HG03378 (cell line): ENCODE results near the gene MAGI2.
"Not testable (repeated sequence)": the region's sequence is repeated elsewhere in the genome, so short reads cannot be mapped to it uniquely, and the experiment has no call there.

Source experiments
- ATAC-seq: cut with Tn5 transposase; IDR thresholded peaks from one replicate; pipeline ENCODE4 v1.9.1; 2021; ENCODE audit warnings: mild to moderate bottlenecking, moderate library complexity; ENCODE audit not compliant: unreplicated experiment

The MAGI2 gene

DNA sequence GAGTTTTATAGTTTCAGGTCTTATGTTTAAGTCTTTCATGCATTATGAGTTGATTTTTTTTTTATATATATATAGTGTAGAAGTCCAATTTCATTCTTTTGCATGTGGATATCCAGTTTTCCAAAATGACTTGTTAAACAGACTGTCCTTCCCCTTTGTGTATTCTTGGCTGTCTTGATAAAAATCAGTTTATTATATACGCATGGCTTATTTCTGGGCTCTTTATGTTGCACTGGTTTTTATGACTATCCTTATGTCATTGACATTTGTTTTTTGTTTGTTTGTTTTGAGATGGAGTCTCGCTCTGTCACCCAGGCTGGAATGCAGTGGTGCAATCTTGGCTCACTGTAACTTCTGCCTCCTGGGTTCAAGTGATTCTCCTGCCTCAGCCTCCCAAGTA lies 485.9 kb downstream of the MAGI2 start:
- not testable (repeated sequence) for ATAC-seq

DNA sequence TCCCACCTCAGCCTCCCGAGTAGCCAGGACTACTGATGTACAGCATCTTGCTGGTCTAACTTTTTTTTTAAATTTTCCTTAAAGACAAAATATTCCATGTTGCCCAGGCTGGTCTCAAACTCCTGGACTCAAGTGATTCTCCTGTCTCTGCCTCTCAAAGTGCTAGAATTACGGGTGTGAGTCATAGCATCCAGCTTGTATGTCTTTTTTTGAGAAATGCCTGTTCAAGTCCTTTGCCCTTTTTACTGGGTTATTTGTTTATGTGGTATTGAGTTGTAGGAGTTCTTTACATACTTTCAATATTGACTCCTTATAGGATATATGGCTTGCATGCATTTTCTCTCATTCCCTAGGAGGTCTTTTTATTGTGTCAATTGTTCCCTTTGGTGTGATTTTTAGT lies 486.4 kb downstream of the MAGI2 start:
- ATAC-seq = no peak

- ATAC-seq = no peak
These were observed 494.0 kb downstream of the MAGI2 start for GRCh38 chr7:78959477-78959876.

- ATAC-seq = no peak
These were observed 498.1 kb downstream of the MAGI2 start for GRCh38 chr7:78955329-78955728.

GRCh38 chr7:78953726-78954363 lies 499.6 kb downstream of the MAGI2 start:
- ATAC-seq = no peak

GRCh38 chr7:78953090-78953489 lies 500.4 kb downstream of the MAGI2 start:
- ATAC-seq = no peak

- ATAC-seq = no peak
These were observed 513.8 kb downstream of the MAGI2 start for GRCh38 chr7:78939669-78940068.

- ATAC-seq = no peak
These were observed 528.9 kb downstream of the MAGI2 start for GRCh38 chr7:78924581-78924980.

- no peak for ATAC-seq
These were observed 540.7 kb downstream of the MAGI2 start for GRCh38 chr7:78912781-78913180.

GRCh38 chr7:78906735-78907134 lies 546.7 kb downstream of the MAGI2 start:
- ATAC-seq = no peak

DNA sequence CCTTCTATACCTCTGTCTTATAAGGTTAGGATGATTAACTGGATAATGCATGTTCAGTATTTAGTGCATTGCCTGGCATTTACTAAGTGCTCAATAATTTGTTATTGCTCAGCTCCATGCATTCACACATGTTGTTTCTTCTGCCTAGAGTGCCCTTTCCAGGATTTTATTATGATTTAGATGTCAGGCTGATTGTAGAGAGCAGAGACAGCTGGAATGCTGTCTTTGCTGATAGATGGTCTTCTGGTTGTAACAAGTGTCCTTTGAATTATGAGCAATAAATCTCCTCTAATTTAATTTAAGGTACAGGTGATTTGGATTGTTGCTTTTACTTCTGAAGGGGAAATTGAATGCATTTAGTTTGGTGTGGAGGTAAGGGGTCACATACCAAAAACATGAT lies 548.0 kb downstream of the MAGI2 start:
- ATAC-seq = no peak

- no peak for ATAC-seq
These were observed 548.5 kb downstream of the MAGI2 start for GRCh38 chr7:78904983-78905382.

- ATAC-seq = no peak
These were observed 551.9 kb downstream of the MAGI2 start for GRCh38 chr7:78901566-78901965.

DNA sequence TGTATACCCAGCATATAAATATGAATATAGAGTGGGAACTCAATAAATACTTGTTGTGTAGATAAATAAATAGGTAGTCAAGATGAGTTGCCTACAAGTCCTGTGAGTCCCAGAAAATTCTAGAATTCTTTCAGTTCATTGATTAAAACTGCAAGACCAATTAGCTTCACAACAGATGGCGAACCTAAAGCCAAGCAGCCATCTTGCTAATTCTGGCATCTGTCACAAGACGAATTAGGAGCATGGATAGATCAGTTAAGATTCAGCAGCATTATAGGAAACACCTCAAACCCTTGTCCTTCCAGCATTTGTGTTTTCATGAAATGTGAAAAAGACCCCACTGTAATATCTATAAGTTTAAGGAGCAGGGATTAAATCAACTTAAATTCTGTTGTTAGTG lies 552.7 kb downstream of the MAGI2 start:
- no peak for ATAC-seq

DNA sequence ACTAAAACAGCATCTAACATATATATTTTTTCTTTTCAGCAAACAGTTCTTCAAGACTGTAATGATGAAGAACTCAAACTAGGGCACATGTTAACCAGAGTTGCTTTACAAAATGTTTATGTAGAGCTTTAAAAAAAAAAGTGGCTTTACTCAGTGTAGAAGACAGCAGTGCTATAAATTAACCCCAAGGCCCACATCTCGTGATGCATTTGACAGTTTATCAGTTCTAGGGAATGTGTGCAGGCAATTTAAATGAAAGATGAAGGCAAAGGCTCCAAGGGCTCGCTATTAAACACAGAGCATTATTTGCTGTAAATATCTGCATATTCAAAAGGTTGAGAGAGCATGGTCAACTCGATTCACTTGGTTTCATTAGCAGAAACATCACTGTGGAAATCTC lies 558.1 kb downstream of the MAGI2 start:
- ATAC-seq = no peak

GRCh38 chr7:78879206-78879605 lies 574.3 kb downstream of the MAGI2 start:
- no peak for ATAC-seq

DNA sequence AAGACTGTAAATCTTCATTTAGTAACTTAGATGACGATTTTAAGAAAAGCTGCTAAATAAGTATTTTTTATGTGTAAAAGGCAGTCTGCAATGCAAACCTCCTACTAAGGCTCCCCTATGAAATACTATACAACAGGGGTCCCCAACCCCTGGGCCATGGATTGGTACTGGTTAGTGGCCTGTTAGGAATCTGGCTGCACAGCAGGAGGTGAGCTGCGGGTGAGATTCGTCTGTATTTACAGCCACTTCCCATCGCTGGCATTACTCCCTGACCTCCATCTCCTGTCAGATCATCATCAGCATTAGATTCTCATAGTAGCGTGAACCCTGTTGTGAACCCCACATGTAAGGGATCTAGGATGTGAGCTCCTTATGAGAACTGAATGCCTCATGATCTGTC lies 580.4 kb downstream of the MAGI2 start:
- no peak for ATAC-seq

DNA sequence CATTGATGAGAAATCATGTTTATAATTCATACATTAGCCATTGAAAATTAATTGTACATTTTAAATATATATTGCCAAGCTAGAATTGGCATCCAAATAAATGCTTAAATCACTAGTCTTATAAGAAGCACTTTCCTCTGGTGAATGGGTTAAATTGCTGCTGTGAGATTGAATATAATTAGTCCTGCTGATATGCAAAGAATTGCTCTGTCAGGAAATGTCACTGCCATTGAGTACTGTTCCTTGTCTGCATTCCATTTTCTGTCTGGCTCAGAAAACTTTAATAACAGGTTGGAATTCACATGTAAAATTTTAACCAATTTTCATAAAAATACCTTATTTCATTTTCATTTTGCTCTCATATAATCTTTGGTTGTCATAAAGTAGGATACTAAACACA lies 589.1 kb downstream of the MAGI2 start:
- no peak for ATAC-seq

DNA sequence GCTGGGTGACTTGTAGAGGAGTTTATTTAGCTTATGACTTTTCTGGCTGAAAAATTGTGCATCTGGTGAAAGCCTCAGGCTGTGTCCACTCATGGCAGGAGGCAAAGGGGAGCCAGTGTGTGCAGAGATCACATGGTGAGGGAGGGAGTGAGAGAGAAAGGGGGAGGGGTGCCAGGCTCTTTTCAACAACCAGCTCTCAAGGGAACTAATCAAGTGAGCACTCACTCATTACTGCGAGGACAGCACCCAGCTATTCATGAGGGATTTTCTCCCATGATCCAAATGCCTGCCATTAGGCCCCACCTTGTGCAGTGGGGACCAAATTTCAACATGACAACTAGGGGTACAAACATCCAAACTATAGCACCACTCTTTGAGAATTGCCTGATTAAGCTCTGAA lies 590.2 kb downstream of the MAGI2 start:
- no peak for ATAC-seq

GRCh38 chr7:78862411-78862900 lies 591.0 kb downstream of the MAGI2 start:
- no peak for ATAC-seq

GRCh38 chr7:78852951-78853350 lies 600.5 kb downstream of the MAGI2 start:
- no peak for ATAC-seq

GRCh38 chr7:78850093-78850740 lies 603.2 kb downstream of the MAGI2 start:
- ATAC-seq = no peak

DNA sequence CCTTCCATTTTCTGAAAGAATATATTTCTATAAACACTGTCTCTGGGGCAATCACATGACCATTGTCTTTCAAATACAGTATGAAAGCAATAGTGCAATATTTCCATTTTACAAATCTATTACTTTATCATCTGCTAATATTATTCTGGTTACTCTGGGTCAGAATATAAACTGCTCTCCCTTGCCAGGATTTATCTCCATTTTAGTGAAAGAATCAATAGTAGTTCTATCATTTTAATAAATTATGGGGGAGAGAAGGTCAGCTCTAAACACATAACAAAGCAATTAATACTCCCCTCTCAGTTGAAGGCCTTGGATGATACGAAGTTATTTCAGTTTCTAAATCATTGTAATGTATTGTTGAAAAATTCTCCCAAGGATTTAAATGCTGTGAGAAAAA lies 608.3 kb downstream of the MAGI2 start:
- ATAC-seq = no peak
